ENCODE data around the gene TIMM17A.
"Not testable (repeated sequence)": the region's sequence is repeated elsewhere in the genome, so short reads cannot be mapped to it uniquely, and the experiment has no call there.

TIMM17A gene

DNA sequence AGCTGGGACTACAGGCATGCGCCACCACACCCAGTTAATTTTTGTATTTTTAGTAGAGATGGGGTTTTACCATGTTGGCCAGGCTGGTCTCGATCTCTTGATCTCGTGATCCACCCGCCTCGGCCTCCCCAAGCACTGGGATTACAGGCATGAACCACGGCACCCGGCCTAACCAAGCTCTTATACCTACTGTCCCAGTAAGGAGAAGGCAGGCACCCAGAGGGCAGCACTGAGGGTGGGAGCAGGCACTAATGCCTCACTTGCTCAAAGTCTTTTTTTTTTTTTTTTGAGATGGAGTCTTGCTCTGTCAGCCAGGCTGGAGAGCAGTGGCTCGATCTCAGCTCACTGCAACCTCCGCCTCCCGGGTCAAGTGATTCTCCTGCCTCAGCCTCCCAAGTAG is 15.0 kb upstream of the TIMM17A start:
- DNase-seq (ENCODE audit: low read depth, low spot score) = not testable (repeated sequence)

DNA sequence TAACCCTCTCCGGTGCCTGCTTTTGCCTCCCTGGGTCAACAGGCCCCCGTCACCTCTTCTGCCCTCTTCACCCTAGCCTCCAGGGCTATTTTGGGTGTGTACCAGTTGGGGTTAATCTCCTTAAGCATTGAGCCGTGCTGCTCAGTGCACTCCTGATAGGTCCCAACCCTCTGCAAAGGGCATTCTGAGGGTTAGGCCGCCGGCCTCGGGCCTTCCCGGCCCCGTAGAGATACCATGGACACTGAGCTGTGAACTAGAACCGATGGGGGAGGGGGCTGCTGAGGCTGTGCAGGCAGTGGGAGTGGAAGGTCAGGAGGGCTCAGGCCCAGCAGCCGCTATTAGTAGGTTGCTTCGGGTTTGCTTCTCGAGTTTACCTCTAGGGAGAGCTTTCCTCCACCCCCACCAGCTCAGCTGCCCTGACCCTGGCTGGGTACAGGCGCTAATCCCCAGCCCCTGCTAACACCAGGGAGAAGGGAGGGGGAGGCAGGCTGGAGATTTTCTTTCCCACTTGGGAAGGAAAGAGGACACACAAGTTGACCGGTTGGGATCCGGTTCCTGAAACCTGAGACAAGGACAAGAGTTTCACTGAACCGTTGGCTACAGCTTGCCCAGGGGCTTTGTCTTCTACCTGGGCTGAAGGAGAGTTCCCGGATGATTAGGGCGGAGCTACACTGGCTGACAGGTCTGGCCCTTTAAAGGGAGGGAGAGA is 13.7 kb upstream of the TIMM17A start:
- DNase-seq (ENCODE audit: low read depth, low spot score) = no peak

DNA sequence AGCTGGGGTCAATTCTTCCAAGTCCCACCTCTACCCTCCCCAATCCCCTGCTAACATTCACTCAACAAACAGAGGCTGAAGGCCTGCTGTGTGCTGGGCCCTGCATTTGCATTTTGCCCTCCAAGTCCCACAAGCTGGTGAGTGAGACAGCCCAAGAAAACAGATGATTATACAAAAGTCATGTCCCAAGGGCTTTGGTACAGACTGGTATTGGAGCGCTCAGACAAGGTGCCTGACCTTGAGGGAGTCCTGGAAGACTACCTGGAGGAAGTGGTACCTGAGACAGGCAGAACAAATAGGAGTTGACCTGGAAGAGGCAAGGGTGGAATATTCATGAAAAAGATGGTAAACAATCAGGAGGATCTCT is 13.2 kb upstream of the TIMM17A start:
- no peak for DNase-seq (ENCODE audit: low read depth, low spot score)

DNA sequence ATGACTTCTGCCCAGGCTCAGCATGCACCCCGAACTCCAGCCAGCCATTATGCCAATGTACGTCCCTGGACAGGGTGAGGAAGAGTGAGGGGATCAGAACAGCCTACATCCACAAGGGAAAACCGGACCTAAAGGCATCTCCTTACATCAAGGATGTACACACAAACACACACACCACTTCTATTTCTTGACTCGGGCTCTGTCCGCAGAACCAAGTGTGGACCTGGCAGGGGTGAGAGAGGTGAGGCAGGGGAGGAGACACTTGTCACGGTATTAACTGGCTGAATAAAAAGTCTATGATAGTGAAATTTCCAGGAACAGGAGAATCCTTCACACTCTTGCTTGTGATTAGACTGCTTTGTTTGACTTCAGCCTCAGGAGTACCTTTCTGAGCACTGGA is 11.3 kb upstream of the TIMM17A start:
- DNase-seq (ENCODE audit: low read depth, low spot score) = no peak

DNA sequence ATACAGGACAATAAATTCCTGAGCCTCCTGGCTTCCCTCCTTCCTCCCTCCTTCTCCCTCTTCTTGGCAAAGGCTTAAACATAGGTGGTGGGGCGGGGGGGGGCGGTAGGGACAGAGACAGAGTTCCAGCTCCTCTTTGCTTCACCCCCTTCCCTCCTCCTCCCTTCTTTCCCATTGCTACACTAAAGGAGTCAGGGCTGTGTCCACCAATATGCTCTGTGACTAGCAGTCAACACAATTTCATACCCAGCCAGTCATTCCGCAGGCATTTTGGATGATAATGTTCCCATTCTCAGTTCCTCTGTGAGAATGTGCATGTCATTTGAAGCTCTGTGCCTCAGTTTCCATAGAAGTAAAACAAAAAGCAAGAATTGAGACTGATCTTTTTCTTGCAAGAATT is 10.7 kb upstream of the TIMM17A start:
- DNase-seq (ENCODE audit: low read depth, low spot score) = no peak

DNA sequence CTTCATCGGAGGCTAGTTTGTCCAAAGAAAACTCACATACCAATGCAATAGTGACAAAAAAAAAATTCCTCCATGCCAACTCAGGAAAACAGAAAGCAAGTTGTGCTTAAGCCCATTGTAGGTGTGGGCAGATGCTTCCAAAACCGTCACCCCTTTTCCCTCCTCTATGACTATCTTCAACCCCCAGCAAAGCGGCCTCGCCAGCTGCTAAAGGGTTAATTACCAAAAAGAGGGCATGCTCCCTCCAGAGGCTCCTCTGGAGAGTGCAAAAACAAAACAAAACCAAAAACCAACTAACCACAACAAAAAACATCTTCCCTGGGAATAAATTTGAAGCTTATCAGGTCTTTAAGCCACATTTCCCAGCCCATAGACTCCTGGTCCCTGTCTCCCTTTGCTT is 10.1 kb upstream of the TIMM17A start:
- no peak for DNase-seq (ENCODE audit: low read depth, low spot score)

DNA sequence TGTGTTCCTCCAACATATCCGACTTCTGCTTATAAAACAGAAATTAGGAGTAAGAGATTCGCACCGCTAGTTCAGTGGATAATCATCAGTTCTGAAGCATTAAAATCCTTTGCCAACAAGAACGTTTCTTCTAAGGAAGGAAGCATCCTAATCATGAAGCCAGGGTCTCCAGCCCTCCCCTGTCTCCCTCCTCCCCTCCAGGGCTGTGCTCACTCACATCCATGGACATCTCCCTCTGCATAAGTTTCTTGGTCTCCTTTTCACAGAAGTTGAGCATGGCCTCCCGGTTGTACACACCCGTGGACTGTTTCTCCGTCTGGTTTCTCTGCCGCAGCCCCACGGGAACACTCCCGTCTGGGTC is 9.5 kb upstream of the TIMM17A start:
- no peak for DNase-seq (ENCODE audit: low read depth, low spot score)

DNA sequence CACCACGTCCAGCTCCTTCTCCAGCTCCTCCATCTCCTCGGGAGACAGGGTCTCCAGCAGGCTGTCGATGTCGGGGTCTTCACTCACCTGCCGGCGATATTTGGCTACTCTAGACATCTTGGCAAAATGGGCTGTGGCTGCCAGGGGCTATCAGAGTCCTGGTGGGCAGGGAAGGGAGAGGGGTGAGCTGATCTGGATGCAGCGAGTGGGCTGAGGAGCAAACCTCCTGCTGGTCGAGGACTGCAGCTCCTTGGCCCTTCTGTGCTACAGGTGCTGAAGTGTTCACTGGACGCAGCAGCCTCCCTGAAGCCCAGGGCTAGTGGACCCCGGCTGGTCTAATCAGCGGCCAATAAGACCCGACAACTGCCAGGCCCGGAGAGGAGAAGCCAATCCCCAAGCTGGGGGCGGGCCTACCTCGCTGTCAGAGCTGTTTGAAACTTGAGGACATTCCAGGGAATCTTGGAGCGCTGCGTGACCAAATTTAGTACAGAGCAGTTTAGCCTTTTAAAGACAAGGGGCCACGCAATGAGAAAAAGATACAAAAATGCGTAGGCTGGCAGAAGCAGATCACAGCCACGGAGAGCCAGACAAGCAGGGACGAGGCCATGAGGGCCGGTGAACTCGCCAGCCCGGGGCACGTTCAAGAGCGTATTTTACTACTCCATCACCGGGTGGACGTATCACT is 8.9 kb upstream of the TIMM17A start, which contains the start of gene LMOD1:
Gene LMOD1 (minus strand): TSS at position 325 of the 685 bp plus-strand sequence. CDS start 208 bp downstream, at position 117.
- peak; percentile 48 for DNase-seq (ENCODE audit: low read depth, low spot score)

DNA sequence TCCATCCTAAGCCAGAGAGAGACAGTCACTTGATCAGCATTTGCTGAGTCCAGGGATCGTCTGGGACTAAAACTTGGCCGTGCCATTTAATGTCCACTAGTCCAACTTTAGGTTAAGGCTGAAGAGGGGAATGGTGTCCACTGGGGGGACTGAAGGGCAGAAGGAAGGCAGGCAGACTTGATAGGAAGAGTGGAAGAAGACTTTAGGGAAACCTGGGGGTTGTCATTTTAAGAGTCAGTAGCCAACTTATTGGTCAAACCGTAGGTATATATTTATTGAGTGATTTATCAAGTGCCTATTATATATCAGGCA is 7.7 kb upstream of the TIMM17A start:
- DNase-seq (ENCODE audit: low read depth, low spot score) = no peak

DNA sequence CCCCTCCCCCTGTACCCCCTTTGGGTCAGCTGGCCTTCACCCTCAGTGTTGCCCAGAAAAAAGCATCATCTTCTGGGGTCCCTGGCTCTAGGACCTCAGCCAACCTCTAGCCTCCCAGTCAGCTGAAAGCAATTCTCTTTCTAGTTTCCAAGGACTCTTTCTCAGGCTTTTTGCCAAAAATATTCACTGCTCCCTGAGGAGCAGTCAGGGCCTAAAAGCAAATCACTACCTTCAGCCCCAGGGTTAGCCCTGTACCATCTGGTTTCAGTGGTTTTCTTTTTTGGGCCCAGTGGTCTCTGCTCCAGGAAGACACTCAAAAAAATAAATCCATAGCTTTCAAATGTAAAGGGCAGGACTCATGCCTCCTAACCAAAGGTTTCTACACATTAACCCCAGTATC is 5.8 kb upstream of the TIMM17A start:
- DNase-seq (ENCODE audit: low read depth, low spot score) = no peak

DNA sequence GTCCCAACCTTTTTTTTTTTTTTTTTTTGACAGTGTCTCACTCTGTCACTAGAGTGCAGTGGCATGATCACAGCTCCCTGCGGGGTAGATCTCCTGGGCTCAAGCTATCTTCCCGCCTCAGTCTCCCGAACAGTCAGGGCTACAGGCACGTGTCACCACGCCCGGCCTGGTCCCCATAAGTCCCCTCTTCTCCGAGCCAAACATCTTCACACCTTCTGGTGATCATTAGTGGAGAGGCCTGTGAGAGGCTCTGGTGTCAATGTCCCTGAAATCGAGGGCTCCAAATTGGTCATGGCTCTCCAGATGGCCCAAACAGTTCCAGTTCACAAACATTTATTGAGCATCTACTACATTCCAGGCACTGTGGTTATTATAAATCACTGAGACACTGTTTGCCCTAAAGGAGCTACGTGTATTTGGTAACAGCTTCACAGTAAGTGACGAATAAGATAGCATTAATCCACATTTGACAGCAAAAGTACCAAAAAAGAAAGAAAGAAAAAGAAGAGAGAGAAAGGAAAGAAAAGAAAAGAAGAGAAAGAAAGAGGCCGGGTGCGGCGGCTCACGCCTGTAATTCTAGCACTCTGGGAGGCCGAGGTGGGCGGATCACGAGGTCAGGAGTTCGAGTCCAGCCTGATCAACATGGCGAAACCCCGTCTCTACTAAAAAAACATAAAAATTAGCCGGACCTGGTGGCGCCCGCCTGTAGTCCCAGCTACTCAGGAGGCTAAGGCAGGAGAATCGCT is 867 bp upstream of the TIMM17A start:
- DNase-seq (ENCODE audit: low read depth, low spot score) = no peak

DNA sequence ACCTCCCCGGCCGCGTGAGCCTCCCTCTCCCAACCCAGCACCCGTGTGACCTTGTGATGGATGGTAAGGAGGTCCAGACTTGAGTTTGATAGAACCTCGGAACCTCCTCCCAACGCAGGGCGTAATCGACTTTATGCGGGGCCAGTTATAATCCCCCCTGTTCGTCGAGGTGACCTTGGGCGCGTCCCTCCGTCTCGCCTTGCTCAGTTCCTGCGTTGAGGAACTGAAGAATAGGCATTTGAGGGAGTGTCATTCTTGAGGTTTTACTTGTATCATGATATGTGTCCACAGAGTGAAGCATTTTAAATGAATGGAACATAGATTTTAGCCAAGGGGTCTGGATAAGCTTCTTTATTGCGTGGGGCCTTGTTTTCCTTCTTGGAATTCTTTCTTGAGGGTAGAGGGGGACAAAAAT is 433 bp downstream of the TIMM17A start:
- no peak for DNase-seq (ENCODE audit: low read depth, low spot score)

DNA sequence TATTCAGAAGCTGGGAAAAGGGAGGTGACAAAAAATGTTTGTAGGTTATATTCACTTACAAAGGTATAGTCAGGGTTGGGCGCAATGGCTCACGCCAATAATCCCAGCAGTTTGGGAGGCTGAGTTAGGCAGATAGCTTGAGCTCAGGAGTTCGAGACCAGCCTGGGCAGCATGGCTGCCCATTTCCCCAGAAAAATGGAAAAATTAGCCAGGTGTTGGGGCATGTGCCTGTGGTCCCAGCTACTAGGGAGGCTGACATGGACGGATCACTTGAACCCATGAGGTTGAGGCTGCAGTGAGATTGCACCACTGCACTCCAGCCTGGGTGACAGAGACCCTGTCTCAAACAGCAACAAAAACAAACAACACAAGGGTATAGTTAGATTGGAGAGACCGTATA is 3.0 kb downstream of the TIMM17A start:
- DNase-seq (ENCODE audit: low read depth, low spot score) = no peak

DNA sequence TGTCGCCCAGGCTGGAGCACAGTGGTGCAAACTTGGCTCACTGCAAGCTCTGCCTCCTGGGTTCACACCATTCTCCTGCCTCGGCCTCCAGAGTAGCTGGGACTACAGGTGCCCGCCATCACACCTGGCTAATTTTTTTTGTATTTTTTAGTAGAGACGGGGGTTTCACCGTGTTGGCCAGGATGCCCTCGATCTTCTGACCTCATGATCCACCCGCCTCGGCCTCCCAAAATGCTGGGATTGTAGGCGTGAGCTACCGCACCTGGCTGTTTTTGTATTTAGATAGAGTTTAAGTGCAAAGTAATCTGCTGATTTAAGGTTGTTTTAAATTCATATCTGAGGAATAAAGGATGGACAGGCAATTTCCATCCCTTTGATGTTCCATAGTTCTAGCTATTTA is 7.1 kb downstream of the TIMM17A start:
- DNase-seq (ENCODE audit: low read depth, low spot score) = not testable (repeated sequence)

DNA sequence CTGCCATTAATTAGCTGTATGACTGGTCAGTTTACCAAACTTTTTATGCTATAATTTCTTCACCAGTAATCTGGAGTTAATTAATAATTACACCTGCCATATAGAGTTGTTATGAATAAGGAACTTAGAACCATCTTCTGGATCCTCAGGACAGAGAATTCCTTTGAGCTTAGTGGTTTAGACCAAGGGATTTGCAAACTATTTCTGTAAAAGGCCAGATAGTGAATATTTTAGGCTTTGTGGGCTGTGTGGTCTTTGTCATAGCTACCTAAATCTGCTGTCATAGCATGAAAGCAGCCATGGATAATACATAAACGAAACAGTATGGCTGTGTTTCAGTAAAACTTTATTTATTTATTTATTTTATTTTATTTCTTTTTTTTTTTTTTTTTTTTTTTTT is 9.0 kb downstream of the TIMM17A start:
- DNase-seq (ENCODE audit: low read depth, low spot score) = no peak

DNA sequence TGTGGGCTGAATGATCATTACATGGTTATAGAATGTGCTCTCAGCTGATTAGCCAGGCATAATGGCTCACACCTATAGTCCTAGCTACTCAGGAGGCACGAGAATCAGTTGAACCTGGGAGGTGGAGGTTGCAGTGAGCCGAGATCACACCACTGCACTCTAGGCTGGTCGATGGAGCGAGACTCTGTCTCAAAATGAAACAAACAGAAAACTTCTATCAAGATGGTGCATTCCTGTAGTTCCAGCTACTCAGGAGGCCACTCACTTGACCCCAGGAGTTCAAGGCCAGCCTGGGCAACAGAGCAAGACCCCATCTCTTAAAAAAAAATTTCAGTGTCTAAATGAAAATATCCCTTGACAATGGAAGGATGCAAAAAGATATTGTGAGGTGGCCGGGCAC is 10.9 kb downstream of the TIMM17A start:
- no peak for DNase-seq (ENCODE audit: low read depth, low spot score)

DNA sequence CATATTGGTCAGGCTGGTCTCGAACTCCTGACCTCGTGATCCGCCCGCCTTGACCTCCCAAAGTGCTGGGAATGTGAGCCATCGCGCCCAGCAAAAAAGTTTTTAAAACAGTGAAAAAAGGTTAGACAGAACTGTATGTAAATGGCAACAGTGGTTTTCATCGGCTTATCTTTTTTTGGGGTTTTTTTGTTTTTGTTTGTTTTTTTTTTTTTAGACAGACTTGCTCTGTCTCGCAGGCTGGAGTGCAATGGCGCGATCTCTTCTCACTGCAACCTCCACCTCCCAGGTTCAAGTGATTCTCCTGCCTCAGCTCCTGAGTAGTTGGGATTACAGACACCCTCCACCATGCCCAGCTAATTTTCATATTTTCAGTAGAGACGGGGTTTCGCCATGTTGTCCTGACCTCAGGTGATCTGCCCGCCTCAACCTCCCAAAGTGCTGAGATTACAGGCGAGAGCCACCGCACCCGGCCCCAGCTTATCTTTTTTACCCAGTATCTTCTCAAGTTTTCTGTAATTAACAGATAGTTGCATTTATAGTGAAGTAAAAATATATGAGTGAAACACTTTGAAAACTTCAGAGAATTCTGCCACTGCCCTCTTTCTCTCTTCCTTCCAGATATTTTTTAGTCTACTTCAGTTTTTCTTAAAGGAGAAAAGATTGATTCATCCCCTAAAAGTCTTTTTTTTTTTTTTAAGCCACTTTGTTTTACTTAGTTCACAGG is 13.1 kb downstream of the TIMM17A start:
- no peak for DNase-seq (ENCODE audit: low read depth, low spot score)

DNA sequence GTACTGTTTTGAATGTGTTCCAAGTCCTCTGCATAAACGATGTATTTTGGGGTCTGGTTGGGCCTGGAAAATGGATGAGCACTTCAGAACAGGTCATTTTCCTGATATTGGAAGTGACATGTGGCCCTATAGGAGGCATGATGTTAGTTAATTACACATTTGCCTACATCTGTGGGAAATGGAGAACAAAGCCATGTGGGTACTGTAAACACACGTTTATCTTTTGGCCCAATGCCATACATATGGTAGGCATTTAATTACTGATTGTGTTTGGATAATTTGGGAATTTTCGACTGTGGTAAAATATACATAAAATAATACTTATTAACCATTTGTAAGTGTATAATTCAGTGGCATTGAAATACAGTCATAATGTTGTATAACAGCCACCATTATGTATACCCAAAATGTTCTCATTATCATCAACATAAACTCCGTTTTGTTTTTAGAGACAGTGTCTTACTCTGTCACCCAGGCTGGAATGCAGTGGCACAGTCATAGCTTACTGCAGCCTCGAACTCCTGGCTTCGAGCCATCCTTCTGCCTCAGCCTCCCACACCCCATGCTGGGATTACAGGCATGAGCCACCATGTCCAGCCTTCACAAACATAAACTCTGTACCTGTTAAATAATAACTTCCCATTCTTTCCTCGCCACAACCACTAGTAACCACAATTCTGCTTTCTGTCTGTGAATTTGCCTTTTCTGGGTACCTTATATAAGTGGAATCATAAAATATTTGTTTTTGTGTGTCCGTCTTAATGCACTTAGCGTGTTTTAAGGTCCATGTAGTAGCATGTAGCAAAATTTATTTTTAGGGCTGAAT is 15.2 kb downstream of the TIMM17A start:
- DNase-seq (ENCODE audit: low read depth, low spot score) = no peak

DNA sequence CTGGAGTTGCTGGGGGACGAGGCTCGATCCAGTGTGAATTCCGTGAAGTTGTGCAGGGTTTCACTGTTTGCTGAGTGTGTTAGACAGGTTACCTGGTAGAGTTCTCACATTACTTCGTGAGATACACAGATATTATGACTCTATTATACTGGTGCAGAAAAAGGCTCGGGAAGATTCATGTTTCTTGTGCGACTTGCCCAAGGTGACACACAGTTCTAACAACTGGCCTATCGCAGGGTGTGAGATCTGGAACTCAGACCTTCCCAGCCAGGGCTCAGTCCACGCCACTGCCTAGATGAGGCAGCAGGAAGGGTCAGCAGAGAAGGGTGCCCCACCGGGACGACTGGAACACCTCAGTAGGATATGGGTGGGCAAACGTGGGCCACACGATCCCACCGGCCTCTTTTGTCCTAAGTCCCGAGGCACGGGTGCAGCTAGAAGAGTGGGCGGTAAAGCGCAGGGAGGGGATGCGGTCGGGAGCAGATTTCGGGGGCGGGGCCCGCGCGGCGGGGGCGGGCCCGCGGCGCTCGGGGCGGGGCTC is 26.8 kb downstream of the TIMM17A start:
- DNase-seq (ENCODE audit: low read depth, low spot score) = no peak

DNA sequence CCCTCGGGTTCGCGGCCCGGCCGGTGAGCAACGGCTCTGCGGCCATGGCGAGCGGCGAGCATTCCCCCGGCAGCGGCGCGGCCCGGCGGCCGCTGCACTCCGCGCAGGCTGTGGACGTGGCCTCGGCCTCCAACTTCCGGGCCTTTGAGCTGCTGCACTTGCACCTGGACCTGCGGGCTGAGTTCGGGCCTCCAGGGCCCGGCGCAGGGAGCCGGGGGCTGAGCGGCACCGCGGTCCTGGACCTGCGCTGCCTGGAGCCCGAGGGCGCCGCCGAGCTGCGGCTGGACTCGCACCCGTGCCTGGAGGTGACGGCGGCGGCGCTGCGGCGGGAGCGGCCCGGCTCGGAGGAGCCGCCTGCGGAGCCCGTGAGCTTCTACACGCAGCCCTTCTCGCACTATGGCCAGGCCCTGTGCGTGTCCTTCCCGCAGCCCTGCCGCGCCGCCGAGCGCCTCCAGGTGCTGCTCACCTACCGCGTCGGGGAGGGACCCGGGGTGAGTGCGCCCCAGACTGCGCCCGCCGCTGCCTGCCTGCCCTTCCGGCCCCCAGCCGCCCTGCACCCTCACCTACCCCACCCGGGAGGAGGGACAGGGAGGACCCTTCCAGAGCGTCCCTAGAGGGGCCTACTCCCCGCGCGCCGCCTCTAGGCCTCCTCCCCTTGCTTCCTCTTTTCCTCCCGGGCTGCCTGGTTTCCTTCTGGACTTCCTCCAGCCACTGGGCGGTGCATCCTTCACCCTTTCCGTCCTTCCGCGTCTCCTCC is 27.5 kb downstream of the TIMM17A start, which contains the start of gene RNPEP:
Gene RNPEP (plus strand): TSS at position 26 of the 757 bp plus-strand sequence. CDS start 19 bp downstream, at position 45.
- DNase-seq (ENCODE audit: low read depth, low spot score) = no peak

All from brain pericyte (primary cell).